HepG2 (cell line): Measurements from ENCODE around the gene GATD1.

Experiments
- ATF3 ChIP-seq: sonication (generic); formaldehyde crosslinking; IDR thresholded peaks from 2 replicates; pipeline ENCODE4 v1.4.0; 2020; ENCODE audit warnings: missing genetic modification reagents
- CTCF ChIP-seq: sonication (generic); formaldehyde crosslinking; IDR thresholded peaks from 2 replicates; pipeline ENCODE4 v1.5.0; 2020; ENCODE audit warnings: mild to moderate bottlenecking, missing genetic modification reagents, moderate library complexity
- FOXK1 ChIP-seq: sonication (generic); formaldehyde crosslinking; IDR thresholded peaks from 2 replicates; pipeline ENCODE4 v1.4.0; 2020; ENCODE audit warnings: low read depth, missing genetic modification reagents, borderline replicate concordance
- GATAD2A ChIP-seq: IDR thresholded peaks from 2 replicates; pipeline ENCODE4 v1.6.1; 2016
- MEF2D ChIP-seq: sonication (generic); formaldehyde crosslinking; IDR thresholded peaks from 2 replicates; pipeline ENCODE4 v1.5.1; 2020; ENCODE audit warnings: mild to moderate bottlenecking, missing genetic modification reagents
- PCBP2 ChIP-seq: fragments of 200-400 bp; formaldehyde crosslinking; optimal IDR thresholded peaks from 2 replicates; pipeline ENCODE3; 2018; ENCODE audit warnings: low read length, low read depth; ENCODE audit not compliant: poor library complexity, severe bottlenecking
- RAD21 ChIP-seq: fragments of 450-650 bp; formaldehyde crosslinking; IDR thresholded peaks from 2 replicates; pipeline ENCODE4 v1.5.0; 2020; ENCODE audit warnings: mild to moderate bottlenecking
- RAD51 ChIP-seq: fragments of 450-650 bp; IDR thresholded peaks from 2 replicates; pipeline ENCODE4 v1.6.1; 2016; ENCODE audit warnings: borderline replicate concordance
- REST ChIP-seq, 2 experiments: IDR thresholded peaks; 2 replicates each; pipeline ENCODE4 v1.6.1; 2011 to 2012; ENCODE audit warnings: low read length in 2 of 2, borderline replicate concordance in 1 of 2, low read depth in 1 of 2, mild to moderate bottlenecking in 1 of 2, moderate library complexity in 1 of 2
- ZBTB43 ChIP-seq: sonication (generic); formaldehyde crosslinking; conservative IDR thresholded peaks from 2 replicates; pipeline ENCODE4 v1.4.0; 2020; ENCODE audit warnings: missing genetic modification reagents
- ZNF232 ChIP-seq: sonication (generic); formaldehyde crosslinking; IDR thresholded peaks from 2 replicates; pipeline ENCODE4 v1.4.0; 2020; ENCODE audit warnings: missing genetic modification reagents, borderline replicate concordance
- ZNF710 ChIP-seq: sonication (generic); formaldehyde crosslinking; IDR thresholded peaks from 2 replicates; pipeline ENCODE4 v1.5.0; 2020; ENCODE audit warnings: mild to moderate bottlenecking, missing genetic modification reagents, borderline replicate concordance
- ZNF768 ChIP-seq: sonication (generic); formaldehyde crosslinking; IDR thresholded peaks from 2 replicates; pipeline ENCODE4 v1.4.0; 2020; ENCODE audit warnings: missing genetic modification reagents

- TF ChIP-seq REST (IDR thresholded peaks at IDR 0.05; ENCODE audit: borderline replicate concordance in 1 of 2, low read depth in 1 of 2, low read length in 2 of 2) (no peak), ZNF232 (no peak; the same call in 1 of the 2 replicates), CTCF (no peak), ZBTB43 (CRISPR knock-in tag) (no peak), ZNF710 (CRISPR knock-in tag) (no peak), ATF3 (CRISPR knock-in tag) (no peak), PCBP2 (no peak), RAD21 (no peak), RAD51 (no peak), FOXK1 (CRISPR knock-in tag) (no peak), ZNF768 (no peak), GATAD2A (no peak), MEF2D (CRISPR knock-in tag) (no peak)
These were observed 31.4 kb upstream of the GATD1 start for GRCh38 chr11:808427-809286.
